NCI-H2107 treated with DMSO at 0.1 percent for 48 hours (cell line): ENCODE measurements around the gene UBE2E2.
A peak's percentile ranks its signal among the peaks of the same experiment; 100 is the strongest.

ENCODE experiments used
- DNase-seq: peaks from one replicate; lab custom pipeline; 2025; ENCODE audit not compliant: unreplicated experiment; lab: John Stamatoyannopoulos, UW

UBE2E2 gene

DNA sequence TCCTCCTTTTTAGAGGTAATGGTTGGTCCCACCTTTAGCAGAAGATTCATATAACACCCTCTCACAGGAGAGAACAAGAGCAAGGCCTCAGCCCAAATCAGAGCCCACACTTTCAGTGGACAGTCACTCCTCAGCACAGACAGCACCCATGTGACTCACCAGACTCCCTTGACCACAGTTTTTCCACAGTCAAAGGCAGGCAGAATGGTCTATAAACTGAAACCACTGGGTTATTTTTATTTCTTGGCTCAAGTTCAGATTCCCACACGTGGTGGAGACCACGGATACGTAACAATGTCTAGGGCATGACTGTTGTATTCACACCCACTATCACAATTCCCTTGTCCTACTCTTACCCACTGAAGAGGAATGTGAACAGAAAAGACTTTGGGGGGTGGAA, 364.8 kb downstream of the UBE2E2 start:
- DNase-seq = no peak

- no peak for DNase-seq
Observed at GRCh38 chr3:23573827-23574226, 370.7 kb downstream of the UBE2E2 start.

DNA sequence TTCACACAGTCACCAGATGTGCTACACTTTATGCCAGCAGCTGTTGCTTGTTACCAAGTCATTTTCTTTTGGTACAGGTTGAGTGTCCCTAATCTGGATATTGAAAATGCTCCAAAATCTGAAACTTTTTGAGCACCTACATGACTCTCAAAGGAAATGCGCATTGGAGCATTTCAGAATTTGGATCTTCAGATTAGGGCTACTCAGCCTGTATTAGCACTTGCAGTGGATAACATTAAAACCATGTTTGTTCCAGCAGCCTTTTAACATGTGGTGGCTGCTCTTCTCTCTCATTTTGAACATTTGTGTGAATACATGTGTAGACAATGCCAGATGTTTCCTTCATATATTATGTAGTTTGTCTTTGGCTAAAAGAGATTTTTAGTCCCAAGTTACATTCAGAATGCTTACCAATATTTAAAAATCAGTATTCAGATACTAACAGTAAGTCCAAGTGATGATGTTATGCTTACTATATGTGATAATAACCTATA, 371.7 kb downstream of the UBE2E2 start:
- no peak for DNase-seq

DNA sequence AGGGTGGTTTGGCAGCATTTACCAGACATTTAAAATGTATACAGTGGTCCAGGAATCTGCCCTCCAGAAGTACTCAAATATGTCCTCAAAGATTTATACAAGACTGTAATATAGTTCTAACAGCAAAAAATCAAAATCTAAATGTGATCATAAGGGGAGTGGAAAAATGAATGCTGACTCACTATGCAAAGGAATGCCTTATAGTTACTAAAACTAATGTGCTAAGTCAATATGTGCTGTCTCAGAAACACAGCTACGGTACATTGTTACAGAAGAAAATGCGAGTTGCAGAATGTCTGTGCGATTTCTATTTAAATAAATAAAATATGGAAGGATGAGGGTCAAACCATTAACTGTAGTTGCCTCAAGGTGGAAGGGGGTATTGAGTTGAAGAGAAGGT, 372.6 kb downstream of the UBE2E2 start:
- no peak for DNase-seq

DNA sequence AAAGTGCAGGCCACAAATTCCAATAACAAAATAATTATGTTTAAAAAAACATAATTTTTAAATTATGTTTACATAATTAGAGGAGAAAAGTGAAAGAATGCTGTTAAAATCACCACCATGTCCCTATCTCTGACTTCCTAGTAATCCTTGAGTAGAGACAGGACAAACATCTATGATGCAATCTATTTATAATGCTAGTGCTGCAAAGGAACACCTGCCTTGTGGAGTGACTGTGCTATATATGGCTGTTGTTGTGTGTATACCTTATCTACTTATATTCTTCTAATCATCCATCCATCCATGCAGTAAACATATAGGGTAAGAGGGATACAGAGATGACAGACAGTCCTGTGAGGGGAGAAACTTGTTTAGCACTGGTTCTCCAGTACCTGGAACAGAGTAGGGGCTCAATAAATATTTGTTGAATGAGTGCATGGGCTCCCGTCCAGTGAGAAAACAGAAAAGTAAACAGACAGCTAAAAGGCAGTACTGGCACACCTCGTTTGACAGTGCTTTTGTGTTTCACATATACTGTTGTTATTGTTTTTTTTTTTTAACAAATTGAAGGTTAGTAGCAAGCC, 373.3 kb downstream of the UBE2E2 start:
- DNase-seq = peak; percentile 32

DNA sequence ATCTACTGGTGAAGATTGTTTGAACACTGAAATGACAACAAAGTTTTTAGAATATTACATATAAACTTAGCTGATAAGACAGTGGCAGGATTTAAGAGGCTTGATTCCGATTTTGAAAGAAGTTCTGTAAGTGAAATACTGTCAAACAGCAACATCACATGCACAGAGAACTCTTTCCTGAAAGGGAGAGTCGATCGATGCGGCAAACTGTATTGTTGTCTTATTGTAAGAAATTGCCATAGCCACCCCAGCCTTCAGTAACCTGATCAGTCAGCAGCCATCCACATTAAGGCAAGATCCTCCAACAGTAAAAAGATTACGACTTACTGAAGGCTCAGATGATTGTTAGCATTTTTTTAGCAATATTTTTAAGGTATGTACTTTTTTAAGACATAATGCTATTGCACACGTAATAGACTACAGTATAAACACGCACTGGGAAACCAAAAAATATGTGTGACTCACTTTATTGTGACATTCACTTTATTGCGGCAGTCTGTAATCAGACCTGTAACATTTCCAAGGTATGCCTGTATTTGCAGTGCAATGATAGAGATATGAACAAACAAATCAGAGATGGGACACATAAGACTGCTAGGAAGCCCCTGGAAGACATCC, 377.1 kb downstream of the UBE2E2 start:
- DNase-seq = no peak

GRCh38 chr3:23583980-23584740, 381.0 kb downstream of the UBE2E2 start:
- DNase-seq = no peak

GRCh38 chr3:23587513-23587912, 384.4 kb downstream of the UBE2E2 start:
- DNase-seq = no peak

DNA sequence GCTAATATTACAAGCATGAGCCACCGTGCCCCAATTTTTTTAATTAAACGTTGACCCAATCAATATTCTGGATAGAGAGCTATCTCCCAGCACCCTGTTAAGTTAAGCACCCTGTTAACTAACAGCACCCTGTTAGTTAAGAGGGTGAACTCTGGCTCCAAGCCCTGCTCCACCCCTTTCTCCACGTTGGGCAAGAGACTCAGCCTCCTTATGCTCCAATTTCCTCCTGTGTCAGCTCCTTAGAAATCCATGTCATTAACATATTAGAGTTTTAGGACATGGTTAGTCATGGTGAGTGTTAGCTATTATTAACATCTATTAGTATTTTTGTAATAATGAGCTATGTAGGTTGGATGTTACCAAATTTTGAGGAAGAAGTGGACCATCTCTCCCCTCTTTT, 385.4 kb downstream of the UBE2E2 start:
- DNase-seq = no peak

DNA sequence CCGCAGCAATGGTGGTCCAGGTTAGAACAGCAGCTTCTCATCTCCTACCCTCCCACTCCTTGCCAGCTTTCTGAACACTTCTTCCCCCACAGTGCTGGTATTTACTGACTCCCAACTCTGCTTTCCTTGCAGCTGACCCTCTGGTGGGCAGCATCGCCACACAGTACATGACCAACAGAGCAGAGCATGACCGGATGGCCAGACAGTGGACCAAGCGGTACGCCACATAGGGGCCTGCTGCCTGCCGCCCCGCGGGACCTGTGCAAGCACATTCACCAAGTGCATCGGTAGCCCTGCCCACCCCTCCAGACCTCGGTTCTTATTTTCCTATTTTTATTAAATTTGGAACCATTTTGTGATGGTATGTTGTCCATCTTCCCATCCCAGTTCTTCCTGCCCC, 386.5 kb downstream of the UBE2E2 start:
- DNase-seq = no peak

GRCh38 chr3:23590424-23591273, 387.5 kb downstream of the UBE2E2 start:
- no peak for DNase-seq

DNA sequence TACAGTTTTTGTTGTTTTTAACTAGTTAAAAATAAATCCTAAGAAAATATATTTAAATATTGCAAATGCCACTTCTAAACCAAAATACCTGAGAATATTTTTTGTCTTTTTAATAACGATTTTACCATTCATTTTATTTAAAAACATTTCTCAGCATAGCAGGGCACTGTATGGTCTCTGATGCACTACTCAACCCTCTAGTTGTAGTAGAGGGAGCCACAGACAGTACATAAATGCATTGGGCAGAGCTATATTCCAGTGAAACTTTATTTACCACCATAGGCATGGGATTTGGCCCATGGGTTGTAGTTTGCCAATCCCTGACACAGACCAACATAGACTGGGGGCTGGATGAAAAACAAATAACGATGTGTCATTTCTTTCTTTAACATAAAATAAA, 388.2 kb downstream of the UBE2E2 start:
- no peak for DNase-seq

DNA sequence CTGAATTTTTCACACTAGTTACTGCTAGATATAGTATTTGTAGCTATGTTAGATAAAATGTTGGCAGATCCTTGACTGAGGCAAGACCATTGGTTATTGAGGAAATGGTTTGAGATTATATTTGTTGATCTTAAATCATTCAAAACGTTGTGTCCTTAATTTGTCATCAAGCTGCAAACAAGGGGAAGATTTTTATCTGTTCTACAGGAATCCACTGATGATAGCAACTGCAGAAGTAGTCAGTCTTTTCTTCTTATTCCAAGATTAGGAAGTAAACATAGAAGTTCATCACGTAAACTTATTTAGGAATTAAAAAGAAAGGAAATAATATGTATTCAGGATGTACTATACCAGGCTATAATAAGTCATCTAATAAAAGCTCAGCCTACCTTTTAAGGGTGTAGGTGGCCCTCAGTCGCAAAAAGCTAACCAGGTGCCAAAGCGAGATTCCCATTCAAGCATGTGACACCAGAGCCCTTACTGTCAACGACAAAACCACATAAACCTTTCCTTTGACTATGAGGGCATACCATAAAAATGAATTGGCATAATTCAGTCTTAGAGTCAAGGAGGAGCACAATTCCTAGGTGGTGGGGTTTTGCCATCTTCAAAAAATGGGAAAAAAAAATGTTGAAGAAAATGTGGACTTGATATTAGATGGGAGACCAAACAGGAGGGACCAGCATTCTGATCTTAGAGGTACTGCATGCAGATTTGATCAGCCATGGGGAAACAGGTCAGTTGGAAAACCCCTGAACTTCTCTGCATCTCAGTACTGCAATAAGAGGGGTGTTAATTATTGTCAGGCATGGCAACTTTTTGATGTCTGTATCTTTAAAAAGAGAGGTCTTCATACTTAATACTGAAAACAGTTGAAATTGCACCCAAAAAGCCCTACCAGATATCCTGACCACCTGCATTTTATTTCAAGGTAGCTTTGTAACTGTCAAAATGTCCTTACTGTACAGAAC, 390.1 kb downstream of the UBE2E2 start:
- DNase-seq = no peak

GRCh38 chr3:23594066-23594465, 390.9 kb downstream of the UBE2E2 start:
- DNase-seq = no peak

DNA sequence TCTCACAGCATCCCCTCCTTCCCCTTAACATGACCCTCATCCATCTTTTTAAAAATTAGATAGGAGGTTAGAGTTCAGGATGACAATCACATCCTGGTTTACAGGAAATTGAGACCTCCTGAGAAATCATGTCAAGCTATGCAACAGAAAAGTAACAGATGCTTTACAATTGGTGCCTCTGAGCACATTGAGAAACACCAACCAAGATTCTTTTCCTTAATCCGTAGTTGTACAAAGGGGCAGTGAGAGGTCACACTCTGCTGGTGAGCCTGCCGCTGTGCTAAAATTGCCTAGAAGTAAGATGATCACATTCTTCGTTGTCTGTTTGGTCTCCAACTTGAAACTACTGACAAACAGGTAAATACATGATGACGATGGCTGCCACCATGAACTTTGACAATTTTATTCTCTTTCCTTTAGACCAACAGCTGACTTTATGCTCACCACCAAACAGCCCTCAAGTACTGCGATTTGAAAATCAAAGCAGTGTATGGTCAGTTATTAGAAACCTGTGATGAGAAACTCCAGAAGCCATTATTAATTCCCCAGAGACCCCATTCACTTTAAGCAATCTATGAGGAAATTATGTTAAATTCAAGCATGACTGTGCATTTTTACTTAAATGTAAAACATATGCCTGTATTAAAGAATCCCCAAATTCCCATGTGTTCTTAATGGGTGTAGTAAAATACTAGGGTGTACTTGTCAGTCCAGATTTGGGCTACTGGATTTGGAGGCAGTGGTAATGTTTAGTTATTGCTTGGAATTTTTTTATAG, 392.0 kb downstream of the UBE2E2 start:
- no peak for DNase-seq

DNA sequence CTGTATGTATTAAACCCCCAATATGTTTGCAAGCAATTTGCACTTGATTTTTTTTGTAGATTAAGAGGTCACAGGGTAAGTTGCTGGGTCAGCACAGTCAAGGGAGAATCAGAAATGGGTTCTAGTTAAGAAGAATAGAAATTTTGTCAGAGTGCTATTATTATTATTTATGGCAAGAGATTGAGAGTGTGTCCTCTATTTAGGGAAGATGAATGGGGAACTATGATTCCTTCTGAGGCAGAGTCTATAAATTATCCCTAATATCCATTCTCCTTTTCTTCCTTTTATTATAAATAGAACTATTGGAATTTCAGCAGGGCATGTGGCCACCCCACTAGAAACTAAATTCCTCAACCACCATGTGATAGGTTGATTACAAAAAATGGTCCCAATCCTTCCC, 392.7 kb downstream of the UBE2E2 start:
- no peak for DNase-seq

GRCh38 chr3:23600167-23600871, 397.2 kb downstream of the UBE2E2 start:
- DNase-seq = no peak

DNA sequence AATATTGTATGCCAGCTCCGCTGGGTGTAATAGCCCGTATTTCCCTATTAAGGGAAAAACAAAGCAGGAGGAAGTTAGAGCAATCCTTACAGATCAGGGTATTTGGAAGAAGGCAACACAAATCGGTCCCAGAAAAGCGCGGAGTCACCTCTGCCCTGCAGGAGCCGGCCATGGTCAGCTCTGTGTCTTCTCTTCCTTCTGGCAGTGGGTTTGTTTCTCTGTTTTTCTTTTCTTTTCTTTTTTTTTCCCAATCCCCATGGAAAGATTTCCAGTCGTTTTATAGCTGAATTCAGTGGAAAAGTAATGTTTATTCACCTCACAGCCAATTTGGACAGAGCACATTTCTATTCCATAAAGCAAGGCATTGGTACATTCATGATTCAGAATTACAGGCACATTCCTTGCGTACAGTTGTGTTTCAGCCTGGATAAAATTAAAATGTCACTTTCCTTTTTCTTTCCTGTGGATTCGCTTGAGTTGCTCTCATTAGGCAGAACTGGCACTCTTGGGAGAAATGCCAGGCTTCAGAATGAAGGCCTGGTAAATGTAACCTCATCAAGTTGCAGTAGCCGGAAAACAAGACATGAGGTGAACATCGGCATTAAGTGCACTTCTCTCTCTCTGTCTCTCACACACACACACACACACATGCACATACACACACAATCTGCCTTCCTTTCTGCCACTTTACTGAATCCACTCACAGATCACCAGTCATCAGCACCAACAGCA, 398.1 kb downstream of the UBE2E2 start:
- DNase-seq = no peak
